Fibroblast of lung (primary cell): ENCODE results near the gene DCPS. TPM values are rescaled to one million over a fixed set of nuclear protein-coding genes. Genes with fewer than 3 reads are reported as not detected.

Experiments used
- DNase-seq, 2 donors: peaks; one replicate each; pipeline versions ENCODE4 v3.0.0 to v3.0.0-alpha.2; 2010; ENCODE audit warnings: low read depth in 2 of 2
- H2AFZ ChIP-seq: 2 replicates; pipeline ENCODE4 v1.5.1; 2012; ENCODE audit warnings: low read length, control low read depth, inconsistent platforms
- H3K27ac ChIP-seq: 2 replicates; pipeline ENCODE4 v1.5.1; 2011; ENCODE audit warnings: low read length, control low read depth; ENCODE audit not compliant: insufficient read depth
- H3K27me3 ChIP-seq: 2 replicates; pipeline ENCODE4 v1.5.1; 2011; ENCODE audit warnings: mild to moderate bottlenecking, low read length; ENCODE audit not compliant: control insufficient read depth, insufficient read depth
- H3K36me3 ChIP-seq: 2 replicates; pipeline ENCODE4 v1.5.1; 2011; ENCODE audit warnings: low read length; ENCODE audit not compliant: control insufficient read depth, insufficient read depth
- H3K4me1 ChIP-seq: 2 replicates; pipeline ENCODE4 v1.5.1; 2011; ENCODE audit warnings: low read length; ENCODE audit not compliant: control insufficient read depth, insufficient read depth; ENCODE audit errors: extremely low read depth
- H3K4me2 ChIP-seq: 2 replicates; pipeline ENCODE4 v1.5.1; 2011; ENCODE audit warnings: low read length, control low read depth; ENCODE audit not compliant: insufficient read depth; ENCODE audit errors: extremely low read depth
- H3K4me3 ChIP-seq, 4 experiments: fragments of 200-600 bp in 1 of 4; sonication (generic) in 1 of 4; replicated peaks in 1 of 4; 2 replicates each; pipeline ENCODE4 v1.5.1; 2011 to 2016; ENCODE audit warnings: low read length in 4 of 4, low read depth in 3 of 4, mild to moderate bottlenecking in 3 of 4, control low read depth in 2 of 4, inconsistent platforms in 1 of 4, mixed read lengths in 1 of 4; ENCODE audit not compliant: insufficient read depth in 1 of 4; ENCODE audit errors: control extremely low read depth in 1 of 4
- H3K79me2 ChIP-seq: 2 replicates; pipeline ENCODE4 v1.5.1; 2012; ENCODE audit warnings: mild to moderate bottlenecking, low read length, inconsistent platforms; ENCODE audit not compliant: control insufficient read depth, insufficient read depth
- H3K9ac ChIP-seq: 2 replicates; pipeline ENCODE4 v1.5.1; 2011; ENCODE audit warnings: mild to moderate bottlenecking, low read length, control low read depth; ENCODE audit not compliant: insufficient read depth
- H3K9me3 ChIP-seq: 2 replicates; pipeline ENCODE4 v1.5.1; 2012; ENCODE audit warnings: low read depth, low read length; ENCODE audit not compliant: control insufficient read depth, insufficient read depth
- H4K20me1 ChIP-seq: 2 replicates; pipeline ENCODE4 v1.5.1; 2011; ENCODE audit warnings: low read length; ENCODE audit not compliant: control insufficient read depth, insufficient read depth; ENCODE audit errors: extremely low read depth
- EZH2 ChIP-seq: IDR thresholded peaks from 2 replicates; pipeline ENCODE4 v1.5.1; 2012; ENCODE audit warnings: low read length, control low read depth, mild to moderate bottlenecking; ENCODE audit errors: missing control alignments
- polyA plus RNA-seq, 2 donors: library from polyadenylated mRNA; depleted of rRNA in 1 of 2; stranded (reverse) in 1 of 2; unstranded in 1 of 2; fragments of >200 nt; gene quantifications; 2 replicates each; pipeline ENCODE4 v1.2.1, GENCODE V29; 2011 to 2012; ENCODE audit warnings: missing spikeins in 1 of 2
- total RNA-seq: library from RNA; depleted of rRNA; stranded (reverse); fragments of >200 nt; gene quantifications from 2 replicates; pipeline ENCODE4 v1.2.1, GENCODE V29; 2014
- TF ChIP-seq, protein P1 (sequence below), 2 donors: IDR thresholded peaks in 1 of 2; conservative IDR thresholded peaks in 1 of 2; 1 replicate in 1 of 2; 2 replicates in 1 of 2; pipeline ENCODE4 v1.5.1; 2011 to 2012; ENCODE audit warnings: low read length in 2 of 2, control low read depth in 1 of 2, inconsistent platforms in 1 of 2, low read depth in 1 of 2, mild to moderate bottlenecking in 1 of 2

Gene DCPS
- total and polyA plus RNA-seq, 2 donors (not counting 1 experiment from before 2014, with no cell fraction given) = 13.0 to 22.7 TPM

DNA sequence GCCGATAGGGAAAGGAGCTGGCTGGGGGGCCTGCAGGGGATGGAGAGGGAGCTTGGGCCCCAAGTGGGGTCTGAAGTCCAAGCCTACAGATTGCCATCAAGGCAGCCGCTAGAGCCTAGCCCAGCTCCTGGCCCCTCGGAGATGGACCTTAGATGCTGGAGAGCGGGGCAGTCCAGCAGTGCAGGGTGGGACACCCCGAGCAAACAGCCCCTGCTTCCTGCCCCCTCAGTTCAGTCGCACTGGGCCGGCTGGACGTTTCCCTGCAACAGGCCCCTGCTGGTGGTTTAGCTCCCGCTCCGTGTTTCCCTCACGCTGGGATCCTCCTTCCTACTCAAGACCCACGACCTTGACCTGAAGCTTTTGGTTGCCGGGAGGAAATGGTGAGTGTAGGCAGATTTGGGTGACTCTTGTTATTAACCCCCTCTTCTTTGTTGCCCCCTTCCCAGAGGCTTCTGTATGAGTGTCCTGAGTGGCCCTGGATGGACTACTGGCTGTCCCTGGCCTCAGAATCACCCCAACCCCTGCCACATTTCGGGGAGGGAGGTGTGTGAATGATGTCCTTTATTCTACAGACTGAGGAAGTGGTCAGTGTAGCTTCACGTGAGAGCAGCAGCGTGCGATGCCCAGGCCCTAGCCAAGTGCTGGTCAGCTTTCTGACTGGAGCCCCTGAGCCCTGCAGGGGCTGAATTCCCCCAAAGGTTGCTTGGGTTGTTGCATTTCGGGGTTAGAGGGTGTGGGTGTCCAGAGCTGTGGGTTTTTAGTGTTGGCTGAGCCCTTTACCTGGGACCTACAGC lies 54.3 kb downstream of the DCPS start:
- Histone ChIP-seq H3K27ac (peak overlapping the region; percentile 39), H3K79me2 (peaks cover 34% of the 10 kb centered on the region), H3K4me2 (peak overlapping the region; percentile 94), H2AFZ (no peak overlapping the region), H3K4me1 (peaks cover 18% of the 10 kb centered on the region), H3K4me3 (peak overlapping the region in 3 of 4 experiments; percentile 12 to 80 (median 80)), H3K36me3 (no peaks in the 10 kb centered on the region), H3K9ac (no peak overlapping the region), H3K27me3 (no peaks in the 10 kb centered on the region), H3K9me3 (no peaks in the 10 kb centered on the region), H4K20me1 (no peaks in the 10 kb centered on the region)
- DNase-seq = no peak
- TF ChIP-seq, protein P1, sequence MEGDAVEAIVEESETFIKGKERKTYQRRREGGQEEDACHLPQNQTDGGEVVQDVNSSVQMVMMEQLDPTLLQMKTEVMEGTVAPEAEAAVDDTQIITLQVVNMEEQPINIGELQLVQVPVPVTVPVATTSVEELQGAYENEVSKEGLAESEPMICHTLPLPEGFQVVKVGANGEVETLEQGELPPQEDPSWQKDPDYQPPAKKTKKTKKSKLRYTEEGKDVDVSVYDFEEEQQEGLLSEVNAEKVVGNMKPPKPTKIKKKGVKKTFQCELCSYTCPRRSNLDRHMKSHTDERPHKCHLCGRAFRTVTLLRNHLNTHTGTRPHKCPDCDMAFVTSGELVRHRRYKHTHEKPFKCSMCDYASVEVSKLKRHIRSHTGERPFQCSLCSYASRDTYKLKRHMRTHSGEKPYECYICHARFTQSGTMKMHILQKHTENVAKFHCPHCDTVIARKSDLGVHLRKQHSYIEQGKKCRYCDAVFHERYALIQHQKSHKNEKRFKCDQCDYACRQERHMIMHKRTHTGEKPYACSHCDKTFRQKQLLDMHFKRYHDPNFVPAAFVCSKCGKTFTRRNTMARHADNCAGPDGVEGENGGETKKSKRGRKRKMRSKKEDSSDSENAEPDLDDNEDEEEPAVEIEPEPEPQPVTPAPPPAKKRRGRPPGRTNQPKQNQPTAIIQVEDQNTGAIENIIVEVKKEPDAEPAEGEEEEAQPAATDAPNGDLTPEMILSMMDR (conservative IDR thresholded peaks at IDR 0.05 in 1 of 2, IDR thresholded peaks at IDR 0.05 in 1 of 2; ENCODE audit: low read depth in 1 of 2, low read length in 2 of 2) = no peak
- TF ChIP-seq EZH2 = no peak

DNA sequence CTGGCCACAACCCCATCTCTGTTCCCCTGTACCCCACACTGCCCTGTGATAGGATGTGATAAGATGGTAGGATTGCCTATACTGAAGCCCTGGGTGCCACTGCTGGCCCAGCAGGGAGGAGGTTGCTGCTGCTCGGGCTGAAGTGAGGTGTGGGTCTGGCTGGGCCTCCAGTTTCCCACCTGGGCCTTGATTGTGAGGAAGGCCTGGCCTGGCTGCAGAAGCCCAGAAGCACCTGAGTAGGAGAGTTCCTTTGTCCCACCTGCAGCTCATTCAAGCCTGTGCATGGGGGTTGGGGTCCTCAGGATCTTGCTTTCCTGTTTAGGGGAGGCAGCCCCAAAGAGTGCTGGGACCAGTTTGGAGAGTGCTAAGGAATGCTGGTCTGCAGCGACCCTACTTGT lies 54.9 kb downstream of the DCPS start:
- no peak overlapping the region for H2AFZ ChIP-seq
- H3K79me2 ChIP-seq = peaks cover 34% of the 10 kb centered on the region
- DNase-seq = no peak
- TF ChIP-seq, protein P1 (conservative IDR thresholded peaks at IDR 0.05 in 1 of 2, IDR thresholded peaks at IDR 0.05 in 1 of 2; ENCODE audit: low read depth in 1 of 2, low read length in 2 of 2) = no peak
- no peak for TF ChIP-seq EZH2
- no peaks in the 10 kb centered on the region for H4K20me1 ChIP-seq
- H3K9me3 ChIP-seq = no peaks in the 10 kb centered on the region
- peak overlapping the region in 1 of 4 experiments; percentile 80 for H3K4me3 ChIP-seq
- H3K4me2 ChIP-seq = peak overlapping the region; percentile 94
- H3K27ac ChIP-seq = no peak overlapping the region
- H3K9ac ChIP-seq = no peak overlapping the region
- H3K36me3 ChIP-seq = no peaks in the 10 kb centered on the region
- H3K27me3 ChIP-seq = no peaks in the 10 kb centered on the region
- H3K4me1 ChIP-seq = peaks cover 16% of the 10 kb centered on the region

DNA sequence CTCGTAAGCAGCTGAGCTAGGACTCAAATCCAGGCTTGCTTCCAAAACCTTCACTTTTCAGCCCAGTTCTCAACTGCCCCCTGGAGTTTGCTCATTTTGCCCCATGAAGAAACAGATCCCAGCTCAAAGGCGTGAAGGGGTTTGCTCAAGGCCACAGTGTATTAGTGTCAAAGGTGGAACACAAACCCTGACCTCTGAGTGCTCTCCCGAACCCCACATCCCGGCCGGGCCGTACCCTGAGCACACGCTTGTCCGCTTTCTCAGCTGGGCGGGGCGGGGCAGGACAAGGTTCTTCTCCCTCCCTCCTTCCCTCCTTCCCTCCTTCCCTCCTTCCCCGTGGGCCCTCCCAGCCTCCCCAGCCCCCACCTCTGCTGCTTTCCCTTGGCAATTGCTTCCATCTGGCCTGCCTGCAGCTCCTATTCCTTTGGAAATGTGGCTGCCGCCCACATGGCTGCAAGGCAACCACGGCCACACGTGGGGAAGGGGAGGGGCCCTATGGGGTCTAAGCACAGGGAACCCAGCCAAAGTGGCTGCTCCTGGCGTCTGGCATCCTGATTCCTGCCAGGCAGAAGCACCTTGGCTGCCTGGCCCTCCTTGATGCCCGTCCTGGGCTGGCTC lies 55.7 kb downstream of the DCPS start:
- peak overlapping the region in 1 of 4 experiments; percentile 23 for H3K4me3 ChIP-seq
- H3K79me2 ChIP-seq = peaks cover 31% of the 10 kb centered on the region
- H3K4me2 ChIP-seq = peak overlapping the region; percentile 73
- no peak for TF ChIP-seq EZH2
- TF ChIP-seq, protein P1 (conservative IDR thresholded peaks at IDR 0.05 in 1 of 2, IDR thresholded peaks at IDR 0.05 in 1 of 2; ENCODE audit: low read depth in 1 of 2, low read length in 2 of 2) = peak; percentile 47 to 53
- no peaks in the 10 kb centered on the region for H3K9me3 ChIP-seq
- H3K4me1 ChIP-seq = peaks cover 16% of the 10 kb centered on the region
- H3K27me3 ChIP-seq = no peaks in the 10 kb centered on the region
- peak; percentile 70 to 89 for DNase-seq
- no peak overlapping the region for H3K27ac ChIP-seq
- H2AFZ ChIP-seq = no peak overlapping the region
- no peaks in the 10 kb centered on the region for H3K36me3 ChIP-seq
- no peaks in the 10 kb centered on the region for H4K20me1 ChIP-seq
- H3K9ac ChIP-seq = no peak overlapping the region
